Breast epithelium (tissue), 4 donors: ENCODE data around the gene CELF5. TPM values are rescaled to one million over a fixed set of nuclear protein-coding genes. Genes with fewer than 3 reads are reported as not detected.

Experiments used
- DNase-seq, 2 donors: peaks; one replicate each; pipeline ENCODE4 v3.0.0-alpha.2; 2019; ENCODE audit warnings: low spot score in 2 of 2
- H3K27ac ChIP-seq, 2 donors: fragments of 200-600 bp; sonication (generic) in 1 of 2; one replicate each; pipeline ENCODE4 v1.5.1; 2016 to 2019; ENCODE audit warnings: mild to moderate bottlenecking in 1 of 2
- H3K27me3 ChIP-seq, 2 donors: fragments of 200-600 bp; sonication (generic) in 1 of 2; one replicate each; pipeline versions ENCODE4 v1.5.1 to v1.6.0; 2017 to 2019; ENCODE audit warnings: control low read depth in 1 of 2, mild to moderate bottlenecking in 1 of 2
- H3K36me3 ChIP-seq: fragments of 200-600 bp; one replicate; pipeline ENCODE4 v1.5.1; 2019
- H3K4me1 ChIP-seq, 2 donors: fragments of 200-600 bp; sonication (generic); one replicate each; pipeline ENCODE4 v1.5.1; 2016 to 2019; ENCODE audit warnings: control low read depth in 1 of 2
- H3K4me3 ChIP-seq, 3 donors: fragments of 200-600 bp; sonication (generic); 1 replicate in 2 of 3; 2 replicates in 1 of 3; pipeline ENCODE4 v1.5.1; 2016 to 2019; ENCODE audit warnings: mild to moderate bottlenecking in 3 of 3, moderate library complexity in 2 of 3
- H3K9me3 ChIP-seq, 2 donors: fragments of 200-600 bp; sonication (generic) in 1 of 2; one replicate each; pipeline ENCODE4 v1.5.1; 2016 to 2019; ENCODE audit warnings: control low read depth in 1 of 2
- POLR2A ChIP-seq: fragments of 450-650 bp; IDR thresholded peaks from one replicate; pipeline ENCODE4 v1.6.1; 2016; ENCODE audit warnings: antibody characterized with exemption, mild to moderate bottlenecking, moderate library complexity
- POLR2AphosphoS5 ChIP-seq, 3 donors: sonication (generic); formaldehyde crosslinking; IDR thresholded peaks; one replicate each; pipeline ENCODE4 v1.6.1; 2017; ENCODE audit warnings: antibody characterized with exemption in 3 of 3
- intact Hi-C: fragments of 100-400 bp; cut with DNase I; formaldehyde crosslinking; loops from one replicate; pipeline ENCODE4 v1.15.1; 2023; ENCODE audit warnings: low total_unique reads
- total RNA-seq, 3 donors: library from RNA; depleted of rRNA; stranded (reverse); fragments of >200 nt; gene quantifications; one replicate each; pipeline ENCODE4 v1.1.0, GENCODE V29; 2016
- TF ChIP-seq, protein P1 (sequence below), 3 donors: fragments of 450-650 bp; IDR thresholded peaks; one replicate each; pipeline ENCODE4 v1.5.1; 2016 to 2017; ENCODE audit warnings: antibody characterized with exemption in 3 of 3, mild to moderate bottlenecking in 3 of 3, moderate library complexity in 3 of 3

The CELF5 gene
- total RNA-seq, 3 donors from 2014 or later: 0.33 to 0.59 TPM; not detected in 1

DNA sequence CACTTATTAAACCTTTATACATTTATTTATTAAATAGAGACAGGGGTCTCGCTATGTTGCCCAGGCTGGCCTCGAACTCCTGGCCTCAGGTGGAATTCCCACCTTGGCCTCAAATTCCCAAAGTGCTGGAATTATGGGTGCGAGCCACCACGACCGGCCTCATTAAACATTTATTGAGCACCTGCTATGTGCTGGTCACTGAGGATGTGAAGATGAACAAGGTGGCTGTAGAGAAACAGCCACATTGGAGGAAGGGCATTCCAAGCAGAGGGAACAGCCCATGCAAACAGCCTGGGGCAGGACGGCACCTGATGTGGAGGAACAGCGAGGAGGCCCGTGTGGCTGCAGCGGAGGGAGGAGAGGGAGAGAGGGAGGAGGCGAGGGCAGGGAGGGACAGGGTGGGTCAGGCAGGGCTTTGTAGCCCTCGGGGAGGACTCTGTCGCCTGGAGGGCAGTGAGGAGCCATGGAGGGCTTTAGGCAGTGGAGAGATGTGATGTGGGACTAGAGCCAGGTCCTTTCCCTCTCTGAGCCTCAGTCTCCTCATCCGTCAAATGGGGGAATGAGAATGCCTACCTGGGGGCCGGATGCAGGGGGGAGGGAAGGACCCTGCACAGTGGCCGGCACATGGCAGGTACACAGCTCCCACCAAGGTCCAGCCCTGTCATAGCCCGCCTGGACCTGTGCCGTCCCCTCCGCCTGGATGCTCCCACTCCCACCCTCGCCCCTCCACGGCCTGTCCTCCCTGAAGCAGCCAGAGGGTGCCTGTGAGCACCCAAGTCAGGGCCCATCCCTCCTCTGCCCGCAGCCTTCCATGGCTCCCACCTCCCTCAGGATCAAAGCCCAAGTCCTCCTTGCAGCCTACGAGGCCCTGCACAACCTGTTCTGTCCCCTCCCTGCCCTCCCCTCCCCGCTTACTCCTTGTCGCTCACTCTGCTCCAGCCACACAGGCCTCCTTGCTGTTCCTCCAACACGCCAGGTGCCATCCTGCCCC is 120.4 kb downstream of the CELF5 start:
- H3K36me3 ChIP-seq: no peaks in the 10 kb centered on the region

DNA sequence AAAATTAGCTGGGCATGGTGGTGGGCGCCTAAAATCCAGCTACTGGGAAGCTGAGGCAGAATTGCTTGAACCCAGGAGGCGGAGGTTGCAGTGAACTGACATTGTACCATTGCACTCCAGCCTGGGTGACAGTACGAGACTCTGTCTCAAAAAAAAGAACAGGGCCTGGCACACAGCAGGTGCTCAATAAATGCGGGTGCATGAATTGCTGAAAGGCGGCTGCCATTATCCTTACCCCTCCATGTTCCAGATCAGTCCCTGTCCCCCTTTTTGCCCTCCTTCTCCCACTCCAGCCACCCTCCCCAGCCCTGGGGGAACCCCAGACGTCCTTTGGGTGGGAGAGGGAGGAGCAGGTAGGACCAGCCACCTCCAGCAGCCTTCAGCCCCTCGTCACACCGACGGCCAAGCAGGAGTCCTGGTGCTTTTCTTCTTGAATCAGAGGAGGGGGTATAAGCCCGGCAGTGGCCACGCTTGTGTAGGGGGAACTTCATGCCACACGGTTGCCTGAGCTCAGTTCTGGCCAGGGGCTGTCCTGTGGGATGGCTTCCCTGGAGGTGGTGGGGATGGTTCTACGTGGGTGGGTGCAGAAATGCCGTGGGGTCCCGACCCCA is 121.5 kb downstream of the CELF5 start:
- DNase-seq: no peak
- Histone ChIP-seq H3K4me1 (peaks cover 12 to 22% of the 10 kb centered on the region in 2 donors), H3K27ac (peak overlapping the region; percentile 96 to 97), H3K27me3 (no peaks in the 10 kb centered on the region), H3K4me3 (peak overlapping the region in 2 of 3 donors; percentile 20 to 60), H3K36me3 (no peaks in the 10 kb centered on the region), H3K9me3 (no peaks in the 10 kb centered on the region)
- intact Hi-C loops: no loop called here
- TF ChIP-seq POLR2AphosphoS5 (IDR thresholded peaks at IDR 0.05): no peak
- TF ChIP-seq, protein P1, sequence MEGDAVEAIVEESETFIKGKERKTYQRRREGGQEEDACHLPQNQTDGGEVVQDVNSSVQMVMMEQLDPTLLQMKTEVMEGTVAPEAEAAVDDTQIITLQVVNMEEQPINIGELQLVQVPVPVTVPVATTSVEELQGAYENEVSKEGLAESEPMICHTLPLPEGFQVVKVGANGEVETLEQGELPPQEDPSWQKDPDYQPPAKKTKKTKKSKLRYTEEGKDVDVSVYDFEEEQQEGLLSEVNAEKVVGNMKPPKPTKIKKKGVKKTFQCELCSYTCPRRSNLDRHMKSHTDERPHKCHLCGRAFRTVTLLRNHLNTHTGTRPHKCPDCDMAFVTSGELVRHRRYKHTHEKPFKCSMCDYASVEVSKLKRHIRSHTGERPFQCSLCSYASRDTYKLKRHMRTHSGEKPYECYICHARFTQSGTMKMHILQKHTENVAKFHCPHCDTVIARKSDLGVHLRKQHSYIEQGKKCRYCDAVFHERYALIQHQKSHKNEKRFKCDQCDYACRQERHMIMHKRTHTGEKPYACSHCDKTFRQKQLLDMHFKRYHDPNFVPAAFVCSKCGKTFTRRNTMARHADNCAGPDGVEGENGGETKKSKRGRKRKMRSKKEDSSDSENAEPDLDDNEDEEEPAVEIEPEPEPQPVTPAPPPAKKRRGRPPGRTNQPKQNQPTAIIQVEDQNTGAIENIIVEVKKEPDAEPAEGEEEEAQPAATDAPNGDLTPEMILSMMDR (IDR thresholded peaks at IDR 0.05): no peak
- no peak for TF ChIP-seq POLR2A

More for the DNA sequence above, 120.4 kb downstream of the CELF5 start:
- TF ChIP-seq POLR2AphosphoS5 (IDR thresholded peaks at IDR 0.05): no peak
- TF ChIP-seq POLR2A: no peak
- TF ChIP-seq, protein P1 (IDR thresholded peaks at IDR 0.05): no peak
- Histone ChIP-seq H3K4me1 (peaks cover 12 to 22% of the 10 kb centered on the region in 2 donors), H3K27ac (peak overlapping the region; percentile 96 to 97), H3K9me3 (no peaks in the 10 kb centered on the region), H3K27me3 (no peaks in the 10 kb centered on the region), H3K4me3 (peak overlapping the region in 1 of 3 donors; percentile 59)
- DNase-seq: no peak
- intact Hi-C loops: no loop called here

Other genes with a start within 250 kb of the CELF5 start
- gene TLE6, start 247.1 kb upstream of the CELF5 start, total RNA-seq: 1 to 10 TPM; 1.6 to 4.3 (median 3.2) TPM
- gene TLE2, start 195.4 kb upstream of the CELF5 start, total RNA-seq: 10 to 100 TPM; 25.3 to 65.6 (median 35.1) TPM
- 100 to 1,000 TPM; 329 to 407 (median 397) TPM for gene TLE5, start 162.2 kb upstream of the CELF5 start, total RNA-seq
- 10 to 100 TPM; 40.5 to 52.0 (median 42.3) TPM for gene GNA11, start 130.3 kb upstream of the CELF5 start, total RNA-seq
- gene GNA15, start 88.6 kb upstream of the CELF5 start, total RNA-seq: 10 to 100 TPM in 1 of 3 donors, 1 to 10 TPM in 2; 7.8 to 16.2 (median 8.5) TPM
- 1 to 10 TPM in 2 of 3 donors, not detected in 1; 1.3 to 1.9 TPM for gene S1PR4, start 45.9 kb upstream of the CELF5 start, total RNA-seq
- gene NCLN, start 38.7 kb upstream of the CELF5 start, total RNA-seq: 10 to 100 TPM; 21.1 to 34.7 (median 25.3) TPM
- gene NFIC, start 141.9 kb downstream of the CELF5 start, total RNA-seq: 10 to 100 TPM; 48.9 to 97.8 (median 73.1) TPM